Motor neuron (in vitro differentiated cells): ENCODE results near the gene DTNA. TPM values are rescaled to one million over a fixed set of nuclear protein-coding genes. Genes with fewer than 3 reads are reported as not detected.
A peak's percentile ranks its signal among the peaks of the same experiment; 100 is the strongest.
"Not testable (repeated sequence)": the region's sequence is repeated elsewhere in the genome, so short reads cannot be mapped to it uniquely, and the experiment has no call there.

Experiments
- ATAC-seq, 8 experiments: fragments of 200-7000 bp; cut with Tn5 transposase; replicated peaks in 6 of 8; 2 replicates each; pipeline ENCODE4 v1.8.0; 2021; ENCODE audit warnings: mild to moderate bottlenecking in 8 of 8, moderate library complexity in 8 of 8
- H3K27ac ChIP-seq, 2 donors: fragments of 250-450 bp; sonication (Bioruptor Pico); 2 replicates each; pipeline ENCODE4 v1.9.0; 2021; ENCODE audit warnings: antibody characterized with exemption in 2 of 2, mild to moderate bottlenecking in 2 of 2, moderate library complexity in 1 of 2
- H3K4me1 ChIP-seq, 2 donors: fragments of 250-450 bp; sonication (Bioruptor Pico); replicated peaks in 1 of 2; 2 replicates each; pipeline ENCODE4 v1.6.1; 2021; ENCODE audit warnings: antibody characterized with exemption in 2 of 2, mild to moderate bottlenecking in 2 of 2, moderate library complexity in 1 of 2
- H3K4me3 ChIP-seq, 5 donors: fragments of 250-450 bp; sonication (Bioruptor Pico); 2 replicates each; pipeline ENCODE4 v1.9.0; 2021; ENCODE audit warnings: antibody characterized with exemption in 5 of 5, mild to moderate bottlenecking in 5 of 5, moderate library complexity in 4 of 5
- WGBS, 10 experiments: fragments of 450-650 bp; shearing (Covaris generic); methylation state at CpG; one replicate each; pipeline ENCODE4 v1.0.0; 2022; 5-methylcytosine and 5-hydroxymethylcytosine counted together
- in situ Hi-C, 9 experiments: fragments of 400-800 bp; cut with MboI; loops; one replicate each; pipeline ENCODE4 v1.15.0; 2021; ENCODE audit warnings: low sequenced_read_pairs in 9 of 9, low pct_unique_long_range_greater_than_20kb in 2 of 9; ENCODE audit not compliant: unreplicated experiment in 9 of 9
- total RNA-seq, 8 experiments: library from RNA; unstranded; fragments of 300-600 nt; gene quantifications; 2 replicates each; pipeline versions ENCODE4 v1.2.3 to v1.2.4, GENCODE V29; 2022

DTNA gene
- total RNA-seq, 8 experiments from 2014 or later: 26.0 to 140 (median 49.2) TPM

DNA sequence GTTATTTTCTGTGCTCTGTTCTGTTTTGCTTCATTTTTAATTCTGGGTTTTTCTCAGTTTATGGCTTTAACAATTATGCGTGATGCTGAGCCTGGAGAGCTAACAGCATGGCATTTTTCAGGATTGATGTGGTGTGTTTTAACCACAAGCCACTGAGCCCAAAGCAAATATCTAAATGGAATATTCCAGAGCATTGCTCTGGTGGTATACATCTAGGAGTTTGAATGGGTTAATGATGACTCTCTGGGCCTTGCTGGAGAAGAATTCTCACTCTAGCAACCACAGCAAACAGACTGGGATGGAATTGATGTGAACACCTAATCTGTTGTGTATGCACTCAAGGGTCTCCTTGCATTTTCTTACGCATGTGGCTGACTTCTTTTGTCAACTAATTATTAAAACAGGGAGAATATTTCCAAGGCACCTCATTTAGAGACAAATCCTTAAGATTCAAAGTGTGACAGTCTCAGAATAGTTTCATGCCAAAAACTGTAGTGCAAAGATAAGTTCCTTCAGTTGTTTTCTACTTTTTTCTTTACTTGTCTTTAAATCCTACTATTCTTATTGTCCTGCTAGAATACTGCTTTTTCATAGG lies 164.0 kb downstream of the DTNA start:
- in situ Hi-C loops: no loop called here
- Histone ChIP-seq H3K4me1 (peaks cover 17 to 33% of the 10 kb centered on the region in 2 donors), H3K4me3 (no peak overlapping the region), H3K27ac (no peak overlapping the region)
- ATAC-seq: peak in 2 of 8 experiments; percentile 14 to 28
- 60 to 100% (median 92%) methylated on average over 1 to 2 of the region's 2 CpGs; no CpG with 5 or more reads in 1 of the 10 experiments for WGBS, 10 experiments

DNA sequence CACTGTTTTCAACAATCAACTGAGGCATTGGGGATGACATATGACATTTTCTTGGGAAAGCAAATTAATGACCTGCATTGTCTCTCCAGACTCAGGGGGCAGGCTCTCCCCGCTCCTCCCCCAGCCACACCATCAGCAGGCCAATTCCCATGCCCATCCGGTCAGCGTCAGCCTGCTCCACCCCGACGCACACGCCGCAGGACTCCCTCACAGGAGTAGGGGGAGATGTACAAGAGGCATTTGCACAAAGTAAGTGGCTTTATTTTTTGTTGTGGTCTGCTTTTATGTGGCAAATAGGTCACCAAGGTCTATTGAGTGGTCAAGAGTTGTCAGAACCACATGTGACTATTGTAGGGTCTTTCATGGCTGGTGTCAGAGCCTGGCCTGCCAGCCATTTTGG lies 165.1 kb downstream of the DTNA start:
- ATAC-seq: no peak
- WGBS, 10 experiments: 63 to 100% (median 91%) methylated on average over 1 to 5 of the region's 7 CpGs; no CpG with 5 or more reads in 6 of the 10 experiments
- in situ Hi-C loops: no loop called here
- H3K4me3 ChIP-seq: no peak overlapping the region
- no peak overlapping the region for H3K27ac ChIP-seq
- peaks cover 17 to 32% of the 10 kb centered on the region in 2 donors for H3K4me1 ChIP-seq

DNA sequence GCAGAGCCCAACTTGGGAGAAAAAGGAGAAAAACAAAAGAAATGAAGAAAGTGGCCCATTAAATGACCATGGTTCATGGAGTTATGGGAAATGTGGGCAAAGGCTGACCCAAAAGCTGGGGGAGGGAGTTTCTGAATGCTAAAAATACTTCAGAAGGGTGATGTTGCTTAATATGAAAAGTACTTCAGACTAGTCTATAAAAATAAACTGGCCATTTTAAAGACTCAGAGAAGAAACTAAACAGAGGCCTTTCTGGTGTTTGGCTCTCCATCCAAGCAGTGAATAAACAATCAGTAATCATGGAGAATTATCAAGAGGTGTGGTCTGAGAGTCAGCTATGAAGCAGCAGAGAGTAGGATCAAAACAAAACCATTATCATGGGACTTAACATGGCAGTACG lies 170.3 kb downstream of the DTNA start:
- no peak for ATAC-seq
- Histone ChIP-seq H3K4me3 (no peak overlapping the region), H3K4me1 (no peaks in the 10 kb centered on the region), H3K27ac (no peak overlapping the region)
- WGBS, 10 experiments: 83 to 100% (median 93%) methylated on average over 1 of the region's 1 CpG; no CpG with 5 or more reads in 6 of the 10 experiments
- in situ Hi-C loops: no loop called here

DNA sequence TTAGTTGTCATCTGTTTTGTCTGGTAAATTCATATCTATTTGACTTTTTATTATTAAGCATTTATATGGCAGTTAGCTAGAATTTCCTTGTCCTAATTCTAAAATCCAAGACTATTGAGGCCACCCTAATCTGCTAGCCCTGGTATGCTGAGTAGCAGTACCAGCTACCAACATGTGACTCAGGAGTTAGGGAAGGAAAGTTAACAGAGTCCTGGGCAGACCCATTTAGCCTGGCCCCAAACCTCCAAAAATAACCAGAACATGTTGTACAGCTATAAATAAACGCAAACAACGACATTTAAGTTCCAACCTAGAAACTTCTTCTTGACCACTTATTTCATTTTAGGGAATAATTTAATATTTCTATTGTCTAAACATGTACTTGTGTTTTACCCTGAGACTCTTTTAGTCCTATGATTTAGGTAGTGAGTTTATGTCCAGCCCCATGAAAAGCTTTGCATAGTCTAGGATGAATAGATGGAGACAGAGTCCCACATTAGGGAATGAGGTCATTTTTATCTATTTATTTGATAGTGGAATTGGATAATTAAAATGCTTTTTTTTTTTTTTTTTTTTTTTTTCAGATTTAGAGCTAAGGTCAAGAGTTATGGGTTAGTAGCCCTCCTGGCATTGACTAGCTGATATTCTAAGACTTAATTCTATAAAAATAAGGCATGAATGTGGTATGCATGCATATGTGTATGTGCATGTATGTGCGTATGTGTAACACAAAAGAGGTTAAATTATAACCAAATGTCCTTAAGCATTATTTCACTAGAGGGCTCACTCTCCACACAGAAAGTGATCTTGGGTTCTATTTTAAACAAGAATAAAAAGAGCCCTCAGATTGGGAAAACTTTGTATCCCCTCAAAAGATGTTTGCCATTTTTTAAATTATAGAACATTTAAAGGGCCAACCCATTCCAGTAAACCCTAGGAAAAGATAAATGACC lies 171.1 kb downstream of the DTNA start:
- ATAC-seq: peak in 3 of 8 experiments; percentile 61 to 88 (median 73)
- no peak overlapping the region for H3K27ac ChIP-seq
- in situ Hi-C loops: no loop called here
- H3K4me1 ChIP-seq: no peaks in the 10 kb centered on the region
- 48 to 100% (median 81%) methylated on average over 2 to 3 of the region's 3 CpGs; no CpG with 5 or more reads in 3 of the 10 experiments for WGBS, 10 experiments
- H3K4me3 ChIP-seq: no peak overlapping the region

DNA sequence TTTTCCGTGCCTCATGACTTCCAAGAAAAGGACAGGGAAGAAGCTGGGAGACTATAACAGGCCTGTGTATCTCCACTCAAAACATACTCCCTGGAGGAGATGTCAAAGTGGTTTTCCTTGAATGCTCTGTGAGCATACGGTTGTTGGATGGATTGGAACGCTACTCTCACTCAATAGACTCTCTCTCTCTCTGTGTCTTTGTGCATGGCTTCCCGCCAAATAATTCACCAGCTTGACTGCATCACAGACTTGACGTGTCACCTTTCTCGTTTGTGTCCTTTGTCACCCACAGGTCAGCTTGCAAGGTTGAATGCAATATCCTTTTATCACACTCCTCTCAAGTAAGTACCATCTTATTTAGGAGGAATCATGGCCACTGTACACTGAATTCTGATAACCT lies 174.3 kb downstream of the DTNA start:
- in situ Hi-C loops: no loop called here
- ATAC-seq: no peak
- no peak overlapping the region for H3K27ac ChIP-seq
- WGBS, 10 experiments: 46 to 100% (median 89%) methylated on average over 1 to 6 of the region's 6 CpGs; no CpG with 5 or more reads in 1 of the 10 experiments
- no peaks in the 10 kb centered on the region for H3K4me1 ChIP-seq
- H3K4me3 ChIP-seq: no peak overlapping the region

DNA sequence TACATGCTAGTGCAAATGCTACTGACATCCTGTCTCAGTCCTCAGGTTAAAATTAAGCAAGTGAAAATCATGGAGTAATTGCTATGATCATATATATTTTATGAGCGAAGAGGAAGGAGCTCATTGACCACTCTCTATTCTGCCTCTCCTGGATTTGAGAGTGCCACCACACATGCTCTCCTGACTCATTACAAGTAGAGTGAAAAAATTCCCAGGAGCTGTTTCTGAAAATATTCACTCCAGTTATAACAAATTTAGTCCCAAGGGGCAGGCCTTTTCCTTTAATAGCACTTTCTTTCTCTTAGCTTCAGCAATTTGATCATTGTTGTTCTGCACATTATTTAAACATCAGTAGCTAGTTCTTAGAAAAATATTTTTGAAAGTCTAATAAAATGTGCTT lies 176.1 kb downstream of the DTNA start:
- Histone ChIP-seq H3K27ac (no peak overlapping the region), H3K4me3 (no peak overlapping the region), H3K4me1 (no peaks in the 10 kb centered on the region)
- in situ Hi-C loops: no loop called here
- no peak for ATAC-seq
- WGBS, 10 experiments: 71 to 100% (median 100%) methylated on average over 1 of the region's 1 CpG; no CpG with 5 or more reads in 4 of the 10 experiments

DNA sequence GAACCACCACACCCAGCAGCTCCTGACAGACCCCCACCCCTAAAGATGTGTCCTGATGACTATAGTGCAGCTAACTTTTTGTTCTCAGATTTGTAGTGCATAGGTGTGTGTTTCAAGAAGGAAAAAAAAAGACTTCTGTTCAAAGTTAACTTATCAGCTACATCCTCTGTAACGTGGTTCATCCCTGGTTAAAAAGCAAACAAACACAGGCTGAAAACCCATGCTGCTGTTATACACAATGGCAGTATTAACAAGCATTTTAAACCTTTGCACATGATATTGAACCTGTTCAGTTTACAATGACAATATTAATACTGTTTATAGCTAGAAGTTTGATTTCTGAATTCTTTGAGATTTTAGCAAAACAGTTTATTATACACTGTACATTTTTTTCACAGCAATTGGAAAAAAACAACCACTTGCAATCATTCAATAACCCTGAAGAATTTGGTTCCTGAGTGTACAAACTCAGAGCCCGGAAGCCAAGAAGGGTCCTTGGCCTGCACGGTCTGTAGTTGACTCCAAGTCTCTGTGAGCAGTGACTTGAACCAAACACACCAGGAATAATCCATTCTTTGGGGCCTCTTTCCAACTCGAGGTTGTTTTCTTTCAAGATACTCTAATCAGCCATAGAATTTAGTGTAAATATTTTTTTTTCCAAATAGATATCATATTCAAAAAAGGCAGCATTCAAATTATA lies 177.9 kb downstream of the DTNA start:
- Histone ChIP-seq H3K27ac (no peak overlapping the region), H3K4me3 (no peak overlapping the region), H3K4me1 (no peaks in the 10 kb centered on the region)
- ATAC-seq: no peak
- in situ Hi-C loops: no loop called here
- WGBS, 10 experiments: 60 to 100% (median 82%) methylated on average over 1 to 4 of the region's 4 CpGs

DNA sequence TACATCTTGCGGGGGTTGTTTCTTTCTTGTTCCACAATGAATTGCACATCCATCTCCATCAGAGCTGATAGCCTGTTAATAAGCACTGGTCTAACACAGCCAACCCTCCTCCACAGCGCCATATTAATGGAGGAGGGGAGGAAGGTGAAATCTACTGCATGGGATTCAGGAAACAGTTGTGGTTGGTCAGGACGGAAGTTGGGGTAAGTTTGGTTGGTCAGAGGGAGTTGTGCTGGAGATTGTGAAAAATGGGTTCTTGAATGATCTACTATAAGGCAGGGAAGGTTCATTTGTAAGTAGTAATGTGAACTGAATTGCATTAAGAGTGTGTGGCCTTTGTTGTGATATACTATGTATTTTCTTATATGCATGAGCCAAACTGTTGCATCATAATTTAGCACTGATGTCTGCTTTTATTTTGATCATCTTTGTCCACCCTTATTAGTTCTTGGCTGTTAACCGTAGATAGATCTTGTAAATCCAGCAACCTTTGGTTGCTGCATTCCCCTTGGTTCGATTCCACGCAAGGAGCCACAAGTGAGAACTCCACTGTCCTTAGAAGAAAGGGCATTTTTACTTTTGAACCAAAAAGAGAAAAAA lies 180.5 kb downstream of the DTNA start:
- H3K4me1 ChIP-seq: no peaks in the 10 kb centered on the region
- no peak overlapping the region for H3K27ac ChIP-seq
- ATAC-seq: no peak
- WGBS, 10 experiments: 62 to 100% (median 89%) methylated on average over 1 to 6 of the region's 6 CpGs; no CpG with 5 or more reads in 1 of the 10 experiments
- in situ Hi-C loops: no loop called here
- H3K4me3 ChIP-seq: no peak overlapping the region

DNA sequence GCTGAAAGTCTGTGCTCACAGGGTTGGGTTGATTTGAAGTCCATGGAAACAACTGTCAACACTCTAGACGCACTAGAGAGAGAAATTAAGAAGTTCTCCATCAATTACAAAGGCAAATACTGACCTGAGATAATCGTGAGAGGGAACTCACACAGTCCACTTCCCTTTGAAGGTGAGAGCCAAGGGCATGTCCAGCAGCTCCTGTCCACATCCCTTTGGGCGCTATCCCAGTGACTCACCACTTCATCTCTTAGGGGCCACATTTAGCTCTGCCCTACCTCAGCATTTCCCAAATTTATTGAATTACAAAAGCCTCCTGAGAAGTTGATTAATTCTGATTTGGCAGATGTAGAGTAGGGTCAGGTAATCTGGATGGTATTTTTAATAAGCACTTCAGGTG lies 182.3 kb downstream of the DTNA start:
- no peak for ATAC-seq
- in situ Hi-C loops: no loop called here
- WGBS, 10 experiments: 19 to 100% (median 71%) methylated on average over 1 to 3 of the region's 3 CpGs; no CpG with 5 or more reads in 1 of the 10 experiments

DNA sequence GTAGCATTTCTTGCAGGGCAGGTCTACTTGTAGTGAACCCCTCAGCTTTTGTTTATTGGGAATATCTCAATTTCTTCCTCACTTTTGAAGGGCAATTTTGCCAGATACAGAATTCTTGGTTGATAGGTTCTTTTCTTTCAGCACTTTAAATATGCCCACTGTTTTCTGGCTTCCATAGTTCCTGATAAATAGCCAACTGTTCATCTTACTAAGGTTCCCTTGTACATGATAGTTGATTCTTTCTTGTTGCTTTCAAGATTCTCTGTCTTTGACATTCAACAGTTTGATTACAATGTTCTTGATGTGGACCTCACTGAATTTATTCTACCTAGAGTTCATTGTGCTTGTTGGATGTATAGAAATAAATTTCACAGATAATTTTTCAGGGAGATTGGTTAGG lies 183.1 kb downstream of the DTNA start:
- Histone ChIP-seq H3K4me3 (no peak overlapping the region), H3K27ac (no peak overlapping the region), H3K4me1 (no peaks in the 10 kb centered on the region)
- in situ Hi-C loops: no loop called here
- no peak for ATAC-seq

More for the DNA sequence above, 182.3 kb downstream of the DTNA start:
- H3K4me3 ChIP-seq: no peak overlapping the region
- H3K27ac ChIP-seq: no peak overlapping the region
- H3K4me1 ChIP-seq: no peaks in the 10 kb centered on the region

DNA sequence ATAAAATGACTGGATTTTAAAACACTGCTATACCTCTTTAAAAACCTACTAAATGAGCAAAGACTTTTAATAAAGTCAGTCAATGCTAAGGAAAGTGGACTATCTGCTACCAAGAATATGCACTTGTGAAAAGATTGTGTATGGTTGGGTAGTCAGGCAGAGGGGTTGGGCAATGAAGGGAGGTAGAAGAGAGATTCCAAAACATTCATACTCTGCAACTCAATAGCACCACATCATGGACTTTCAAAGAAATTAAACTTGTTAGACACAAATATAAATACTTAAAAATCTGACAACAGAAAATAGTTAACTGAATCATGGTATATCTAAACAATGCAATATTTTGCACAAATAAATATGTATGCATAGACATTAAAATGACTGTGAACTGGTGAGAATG lies 191.2 kb downstream of the DTNA start:
- ATAC-seq: peak in 3 of 8 experiments; percentile 54 to 75 (median 58)
- in situ Hi-C loops: no loop called here
- Histone ChIP-seq H3K27ac (no peak overlapping the region), H3K4me1 (no peaks in the 10 kb centered on the region), H3K4me3 (no peak overlapping the region)

DNA sequence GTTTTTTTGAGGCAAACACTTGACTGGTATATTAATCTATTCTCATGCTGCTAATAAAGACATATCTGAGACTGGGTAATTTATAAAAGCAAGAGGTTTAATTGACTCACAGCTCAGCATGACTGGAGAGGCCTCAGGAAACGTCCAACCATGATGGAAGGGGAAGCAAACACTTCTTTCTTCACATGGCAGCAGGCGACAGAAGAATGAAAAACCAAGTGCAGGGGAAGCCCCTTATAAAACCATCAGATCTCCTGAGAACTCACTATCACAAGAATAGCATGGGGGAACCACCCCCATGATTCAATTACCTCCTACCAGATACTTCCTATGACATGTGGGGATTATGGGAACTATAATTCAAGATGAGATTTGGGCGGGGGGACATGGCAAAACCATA lies 194.9 kb downstream of the DTNA start:
- no peak overlapping the region for H3K4me3 ChIP-seq
- in situ Hi-C loops: no loop called here
- no peaks in the 10 kb centered on the region for H3K4me1 ChIP-seq
- WGBS, 10 experiments: 50 to 75% (median 67%) methylated on average over 1 to 3 of the region's 3 CpGs; no CpG with 5 or more reads in 2 of the 10 experiments
- H3K27ac ChIP-seq: no peak overlapping the region
- no peak for ATAC-seq

DNA sequence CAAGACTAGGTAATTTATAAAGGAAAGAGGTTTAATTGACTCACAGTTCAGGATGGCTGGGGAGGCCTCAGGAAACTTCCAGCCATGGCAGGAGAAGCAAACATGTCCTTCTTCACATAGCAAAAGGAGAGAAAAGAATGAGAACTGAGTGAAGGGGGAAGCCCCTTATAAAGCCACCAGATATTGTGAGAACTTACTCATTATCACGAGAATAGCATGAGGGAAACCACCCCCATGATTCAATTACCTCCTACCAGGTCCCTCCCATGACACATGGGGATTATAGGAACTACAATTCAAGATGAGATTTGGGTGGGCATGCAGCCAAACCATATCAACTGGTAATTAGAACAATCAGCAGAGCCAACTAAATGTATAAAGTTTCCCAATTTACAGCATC lies 196.9 kb downstream of the DTNA start:
- H3K4me1 ChIP-seq, H3K4me3 ChIP-seq, H3K27ac ChIP-seq, ATAC-seq, in situ Hi-C loops: not testable (repeated sequence)
- WGBS, 10 experiments: 0 to 83% (median 40%) methylated on average over 1 of the region's 1 CpG; no CpG with 5 or more reads in 3 of the 10 experiments
